ENCODE results near the gene CEACAM6.
A peak's percentile ranks its signal among the peaks of the same experiment; 100 is the strongest.
"Not testable (repeated sequence)": the region's sequence is repeated elsewhere in the genome, so short reads cannot be mapped to it uniquely, and the experiment has no call there.

The CEACAM6 gene

GRCh38 chr19:41734585-41734984 lies 20.7 kb upstream of the CEACAM6 start:
- Mint-ChIP-seq H3K27ac (no peak overlapping the region), H3K4me1 (ENCODE audit: low read depth) (no peaks in the 10 kb centered on the region), H3K9me3 (no peaks in the 10 kb centered on the region), H3K27me3 (ENCODE audit: low read depth) (peaks cover 47% of the 10 kb centered on the region), H3K36me3 (ENCODE audit: low read depth) (no peaks in the 10 kb centered on the region), H3K4me3 (no peak overlapping the region)
- no peak for DNase-seq (ENCODE audit: low spot score)

- Mint-ChIP-seq H3K4me3 (no peak overlapping the region), H3K36me3 (ENCODE audit: low read depth) (no peaks in the 10 kb centered on the region), H3K4me1 (ENCODE audit: low read depth) (peaks cover 3% of the 10 kb centered on the region), H3K27ac (no peak overlapping the region), H3K9me3 (no peaks in the 10 kb centered on the region), H3K27me3 (ENCODE audit: low read depth) (peaks cover 49% of the 10 kb centered on the region)
- no peak for DNase-seq (ENCODE audit: low spot score)
Observed at GRCh38 chr19:41735071-41735600, 20.2 kb upstream of the CEACAM6 start.

- Mint-ChIP-seq H3K27me3 (ENCODE audit: low read depth) (peaks cover 39% of the 10 kb centered on the region), H3K9me3 (no peaks in the 10 kb centered on the region), H3K4me3 (no peak overlapping the region), H3K36me3 (ENCODE audit: low read depth) (no peaks in the 10 kb centered on the region), H3K4me1 (ENCODE audit: low read depth) (peaks cover 13% of the 10 kb centered on the region), H3K27ac (no peak overlapping the region)
- DNase-seq (ENCODE audit: low spot score) = no peak
Observed at GRCh38 chr19:41739361-41739760, 16.0 kb upstream of the CEACAM6 start.

GRCh38 chr19:41740415-41741243 lies 14.7 kb upstream of the CEACAM6 start:
- H3K36me3 Mint-ChIP-seq (ENCODE audit: low read depth) = no peaks in the 10 kb centered on the region

GRCh38 chr19:41741244-41741554 lies 14.1 kb upstream of the CEACAM6 start:
- H3K27ac Mint-ChIP-seq = no peak overlapping the region
- no peak for DNase-seq (ENCODE audit: low spot score)
- no peak overlapping the region for H3K4me3 Mint-ChIP-seq
- H3K4me1 Mint-ChIP-seq (ENCODE audit: low read depth) = peaks cover 13% of the 10 kb centered on the region
- no peaks in the 10 kb centered on the region for H3K36me3 Mint-ChIP-seq (ENCODE audit: low read depth)
- peaks cover 43% of the 10 kb centered on the region for H3K27me3 Mint-ChIP-seq (ENCODE audit: low read depth)
- no peaks in the 10 kb centered on the region for H3K9me3 Mint-ChIP-seq

More at GRCh38 chr19:41740415-41741243, 14.7 kb upstream of the CEACAM6 start:
- Mint-ChIP-seq H3K27ac (no peak overlapping the region), H3K9me3 (no peaks in the 10 kb centered on the region), H3K27me3 (ENCODE audit: low read depth) (peaks cover 43% of the 10 kb centered on the region), H3K4me3 (no peak overlapping the region), H3K4me1 (ENCODE audit: low read depth) (peaks cover 13% of the 10 kb centered on the region)
- peak; percentile 57 for DNase-seq (ENCODE audit: low spot score)

- H3K27me3 Mint-ChIP-seq (ENCODE audit: low read depth) = peaks cover 50% of the 10 kb centered on the region
- no peaks in the 10 kb centered on the region for H3K36me3 Mint-ChIP-seq (ENCODE audit: low read depth)
- H3K4me3 Mint-ChIP-seq = no peak overlapping the region
- H3K27ac Mint-ChIP-seq = no peak overlapping the region
- peaks cover 13% of the 10 kb centered on the region for H3K4me1 Mint-ChIP-seq (ENCODE audit: low read depth)
- DNase-seq (ENCODE audit: low spot score) = no peak
- H3K9me3 Mint-ChIP-seq = no peaks in the 10 kb centered on the region
Observed at GRCh38 chr19:41744850-41745249, 10.5 kb upstream of the CEACAM6 start.

GRCh38 chr19:41745756-41746155 lies 9.6 kb upstream of the CEACAM6 start:
- DNase-seq (ENCODE audit: low spot score) = no peak
- H3K27ac Mint-ChIP-seq = no peak overlapping the region
- H3K27me3 Mint-ChIP-seq (ENCODE audit: low read depth) = peaks cover 53% of the 10 kb centered on the region
- H3K36me3 Mint-ChIP-seq (ENCODE audit: low read depth) = no peaks in the 10 kb centered on the region
- no peaks in the 10 kb centered on the region for H3K9me3 Mint-ChIP-seq
- H3K4me1 Mint-ChIP-seq (ENCODE audit: low read depth) = peaks cover 6% of the 10 kb centered on the region
- H3K4me3 Mint-ChIP-seq = no peak overlapping the region

- DNase-seq (ENCODE audit: low spot score) = peak; percentile 31
- Mint-ChIP-seq H3K4me3 (no peak overlapping the region), H3K27ac (no peak overlapping the region), H3K27me3 (ENCODE audit: low read depth) (peaks cover 55% of the 10 kb centered on the region), H3K36me3 (ENCODE audit: low read depth) (no peaks in the 10 kb centered on the region), H3K9me3 (no peaks in the 10 kb centered on the region), H3K4me1 (ENCODE audit: low read depth) (no peaks in the 10 kb centered on the region)
Observed at GRCh38 chr19:41746593-41747227, 8.6 kb upstream of the CEACAM6 start.

- no peak for DNase-seq (ENCODE audit: low spot score)
- Mint-ChIP-seq H3K4me1 (ENCODE audit: low read depth) (no peaks in the 10 kb centered on the region), H3K4me3 (no peak overlapping the region), H3K36me3 (ENCODE audit: low read depth) (no peaks in the 10 kb centered on the region), H3K9me3 (no peaks in the 10 kb centered on the region), H3K27me3 (ENCODE audit: low read depth) (peaks cover 63% of the 10 kb centered on the region), H3K27ac (no peak overlapping the region)
Observed at GRCh38 chr19:41748012-41748411, 7.3 kb upstream of the CEACAM6 start.

- not testable (repeated sequence) for H3K36me3 Mint-ChIP-seq (ENCODE audit: low read depth); H3K9me3 Mint-ChIP-seq; DNase-seq (ENCODE audit: low spot score); H3K27ac Mint-ChIP-seq; H3K4me1 Mint-ChIP-seq (ENCODE audit: low read depth); H3K4me3 Mint-ChIP-seq
- H3K27me3 Mint-ChIP-seq (ENCODE audit: low read depth) = peaks cover 51% of the 10 kb centered on the region
Observed at GRCh38 chr19:41750248-41751134, 4.8 kb upstream of the CEACAM6 start.

GRCh38 chr19:41753159-41753558 lies 2.2 kb upstream of the CEACAM6 start:
- DNase-seq (ENCODE audit: low spot score) = peak; percentile 45
- peaks cover 35% of the 10 kb centered on the region for H3K27me3 Mint-ChIP-seq (ENCODE audit: low read depth)
- H3K9me3 Mint-ChIP-seq = no peaks in the 10 kb centered on the region
- peaks cover 3% of the 10 kb centered on the region for H3K4me1 Mint-ChIP-seq (ENCODE audit: low read depth)
- no peak overlapping the region for H3K27ac Mint-ChIP-seq
- no peak overlapping the region for H3K4me3 Mint-ChIP-seq
- no peaks in the 10 kb centered on the region for H3K36me3 Mint-ChIP-seq (ENCODE audit: low read depth)

GRCh38 chr19:41753936-41754529 lies 1.3 kb upstream of the CEACAM6 start:
- Mint-ChIP-seq H3K4me1 (ENCODE audit: low read depth) (peaks cover 3% of the 10 kb centered on the region), H3K27me3 (ENCODE audit: low read depth) (peaks cover 39% of the 10 kb centered on the region), H3K4me3 (no peak overlapping the region), H3K36me3 (ENCODE audit: low read depth) (no peaks in the 10 kb centered on the region), H3K9me3 (no peaks in the 10 kb centered on the region), H3K27ac (no peak overlapping the region)
- peak; percentile 51 for DNase-seq (ENCODE audit: low spot score)

GRCh38 chr19:41758846-41759245 lies 3.5 kb downstream of the CEACAM6 start:
- no peak overlapping the region for H3K27ac Mint-ChIP-seq
- H3K4me1 Mint-ChIP-seq (ENCODE audit: low read depth) = peaks cover under 1% of the 10 kb centered on the region
- no peak for DNase-seq (ENCODE audit: low spot score)
- no peaks in the 10 kb centered on the region for H3K36me3 Mint-ChIP-seq (ENCODE audit: low read depth)
- H3K27me3 Mint-ChIP-seq (ENCODE audit: low read depth) = peaks cover 49% of the 10 kb centered on the region
- no peaks in the 10 kb centered on the region for H3K9me3 Mint-ChIP-seq
- H3K4me3 Mint-ChIP-seq = no peak overlapping the region

Measured in T-helper 2 cell treated with Interferon-gamma antibody and Interleukin-4, amounts not matched to agents 5 μg/mL and 100 μg/mL, for 36 hours (primary cell).